Activated naive CD4-positive, alpha-beta T cell treated with anti-CD3 and anti-CD28 coated beads, Interleukin-2, amount 10 ng/mL, durations not matched to agents 7 days and 5 days (primary cell): ENCODE measurements around the gene SKA1.
"Not testable (repeated sequence)": the region's sequence is repeated elsewhere in the genome, so short reads cannot be mapped to it uniquely, and the experiment has no call there.

Experiments used
- CTCF ChIA-PET: fragments of 350-600 bp; sonication (Branson Sonifier 250); formaldehyde crosslinking; loops from one replicate; lab custom pipeline; 2021; ENCODE audit warnings: antibody characterized with exemption; lab: Charles Lee
- DNase-seq: peaks from one replicate; pipeline ENCODE4 v3.0.0-alpha.2; 2020
- H3K27ac Mint-ChIP-seq: one replicate; pipeline ENCODE4 v1.8.0; 2021; ENCODE audit warnings: mild to moderate bottlenecking, moderate library complexity, mixed read lengths
- H3K27me3 Mint-ChIP-seq: one replicate; pipeline ENCODE4 v1.8.0; 2021; ENCODE audit warnings: mild to moderate bottlenecking, mixed read lengths
- H3K36me3 Mint-ChIP-seq: one replicate; pipeline ENCODE4 v1.8.0; 2021; ENCODE audit warnings: mixed read lengths
- H3K4me1 Mint-ChIP-seq: one replicate; pipeline ENCODE4 v1.8.0; 2021; ENCODE audit warnings: mixed read lengths
- H3K4me3 Mint-ChIP-seq: one replicate; pipeline ENCODE4 v1.8.0; 2021; ENCODE audit warnings: mild to moderate bottlenecking, moderate library complexity, mixed read lengths
- H3K9me3 Mint-ChIP-seq: one replicate; pipeline ENCODE4 v1.8.0; 2021; ENCODE audit warnings: mixed read lengths

SKA1 gene

DNA sequence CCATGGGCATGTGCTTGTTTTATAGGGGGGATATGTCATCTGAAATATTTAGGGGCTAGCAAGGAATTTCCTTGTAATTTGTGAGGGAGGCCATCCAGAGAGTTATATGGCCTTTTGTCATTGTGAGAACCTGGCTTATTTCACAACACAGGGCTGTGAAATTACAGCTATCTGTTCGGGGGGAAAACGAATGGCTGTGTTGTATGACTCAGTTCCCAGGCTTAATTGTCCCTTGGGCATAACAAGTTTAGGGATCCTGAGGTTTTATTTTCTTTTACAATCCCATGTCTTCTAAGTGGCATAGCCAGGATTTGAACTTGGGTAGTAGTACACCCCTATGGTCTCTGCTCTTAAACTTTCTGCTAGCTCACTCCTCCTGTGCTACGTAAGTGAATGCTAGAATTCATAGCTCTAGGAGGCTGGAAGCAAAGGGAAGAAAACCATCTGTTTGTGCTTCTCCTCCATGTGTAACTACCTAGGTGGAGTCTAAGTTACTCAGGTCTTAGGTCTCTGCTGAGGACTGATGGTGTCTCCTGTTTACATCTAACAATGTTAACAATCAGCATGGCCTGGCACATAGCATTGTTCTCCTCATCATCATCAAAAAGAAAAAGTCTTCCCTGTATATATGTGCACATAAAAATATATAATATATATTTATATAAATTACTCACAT is 53.8 kb downstream of the SKA1 start:
- H3K27ac Mint-ChIP-seq = no peak overlapping the region
- H3K36me3 Mint-ChIP-seq = no peaks in the 10 kb centered on the region
- DNase-seq = no peak
- peaks cover 23% of the 10 kb centered on the region for H3K27me3 Mint-ChIP-seq
- H3K4me3 Mint-ChIP-seq = no peak overlapping the region
- CTCF ChIA-PET = interaction anchor here (0.6 to 2.1 kb wide), 17 partner anchors 8 to 418 kb away, joined by 3 to 13 read pairs (median 4); no protein-coding TSS in a partner anchor
- H3K4me1 Mint-ChIP-seq = no peaks in the 10 kb centered on the region
- H3K9me3 Mint-ChIP-seq = no peaks in the 10 kb centered on the region

DNA sequence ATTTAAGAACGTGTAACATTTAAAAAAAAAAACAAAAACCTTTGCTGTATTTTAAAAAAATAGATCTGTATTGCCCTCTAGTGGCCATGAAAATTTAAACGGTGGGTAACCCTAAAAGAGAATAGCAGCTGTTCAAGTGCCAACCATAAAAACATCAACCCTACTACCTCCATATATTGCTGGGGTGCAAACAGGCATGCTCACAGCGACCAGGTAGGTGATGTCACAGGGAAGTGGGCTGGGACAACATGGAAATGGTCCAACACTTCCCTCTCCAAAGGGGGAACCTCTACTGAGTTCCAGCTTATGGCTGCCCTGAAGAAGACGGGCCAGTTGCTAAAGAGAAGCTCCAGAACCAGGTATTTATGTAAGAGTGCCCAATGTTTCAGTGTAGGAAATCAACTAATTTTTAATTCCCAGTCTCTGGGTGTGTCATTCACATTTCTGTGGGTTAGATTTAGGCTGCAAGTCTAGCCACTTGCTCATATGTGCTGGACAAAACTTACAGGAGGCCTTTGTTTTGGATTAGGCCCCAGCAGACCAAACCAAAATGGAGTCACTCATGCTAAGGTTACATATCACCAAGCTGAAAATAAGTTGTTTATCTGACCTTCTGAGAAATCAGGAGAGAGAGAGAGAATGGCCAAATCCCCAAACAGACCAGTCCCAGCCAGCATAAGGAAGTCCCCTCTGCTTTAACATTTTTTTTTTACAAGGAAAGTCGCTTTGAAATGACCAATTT is 54.5 kb downstream of the SKA1 start:
- Mint-ChIP-seq H3K27me3 (peaks cover 23% of the 10 kb centered on the region), H3K9me3 (no peaks in the 10 kb centered on the region), H3K27ac (no peak overlapping the region), H3K4me1 (no peaks in the 10 kb centered on the region), H3K4me3 (no peak overlapping the region), H3K36me3 (no peaks in the 10 kb centered on the region)
- no peak for DNase-seq
- CTCF ChIA-PET = interaction anchor here (0.6 to 1.8 kb wide), 15 partner anchors 9 to 419 kb away, joined by 3 to 13 read pairs (median 4); no protein-coding TSS in a partner anchor

DNA sequence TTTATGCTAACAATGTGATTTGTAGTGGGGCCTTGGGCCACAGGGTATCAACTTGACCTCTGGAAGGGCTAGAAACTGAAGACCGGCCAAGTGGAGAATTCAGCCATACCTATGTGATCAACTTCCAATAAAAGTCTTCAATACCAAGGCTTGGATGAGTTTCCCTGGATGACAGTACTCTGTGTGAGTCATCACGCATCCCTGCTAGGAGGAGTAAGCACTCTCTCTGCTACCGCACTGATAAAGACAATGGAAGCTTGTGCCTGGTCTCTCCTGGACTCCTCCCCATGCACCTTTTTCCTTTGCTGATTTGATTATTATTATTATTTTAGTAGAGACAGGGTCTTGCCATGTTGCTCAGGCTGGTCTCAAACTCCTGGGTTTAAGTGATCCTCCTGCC is 58.1 kb downstream of the SKA1 start:
- no peak overlapping the region for H3K4me3 Mint-ChIP-seq
- no peaks in the 10 kb centered on the region for H3K36me3 Mint-ChIP-seq
- CTCF ChIA-PET = no interaction called here
- no peaks in the 10 kb centered on the region for H3K4me1 Mint-ChIP-seq
- H3K9me3 Mint-ChIP-seq = no peaks in the 10 kb centered on the region
- peaks cover 7% of the 10 kb centered on the region for H3K27me3 Mint-ChIP-seq
- H3K27ac Mint-ChIP-seq = no peak overlapping the region
- no peak for DNase-seq

DNA sequence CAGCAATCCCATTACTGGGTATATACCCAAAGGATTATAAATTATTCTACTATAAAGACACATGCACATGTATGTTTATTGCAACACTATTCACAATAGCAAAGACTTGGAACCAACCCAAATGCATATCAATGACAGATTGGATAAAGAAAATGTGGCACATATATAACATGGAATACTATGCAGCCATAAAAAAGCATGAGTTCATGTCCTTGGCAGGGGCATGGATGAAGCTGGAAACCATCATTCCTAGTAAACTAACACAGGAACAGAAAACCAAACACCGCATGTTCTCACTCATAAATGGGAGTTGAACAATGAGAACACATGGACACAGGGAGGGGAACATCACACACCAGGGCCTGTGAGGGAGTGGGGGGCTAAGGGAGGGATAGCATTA is 61.9 kb downstream of the SKA1 start:
- H3K27me3 Mint-ChIP-seq, H3K36me3 Mint-ChIP-seq, H3K4me3 Mint-ChIP-seq, H3K27ac Mint-ChIP-seq, CTCF ChIA-PET, DNase-seq, H3K9me3 Mint-ChIP-seq, H3K4me1 Mint-ChIP-seq: not testable (repeated sequence)

DNA sequence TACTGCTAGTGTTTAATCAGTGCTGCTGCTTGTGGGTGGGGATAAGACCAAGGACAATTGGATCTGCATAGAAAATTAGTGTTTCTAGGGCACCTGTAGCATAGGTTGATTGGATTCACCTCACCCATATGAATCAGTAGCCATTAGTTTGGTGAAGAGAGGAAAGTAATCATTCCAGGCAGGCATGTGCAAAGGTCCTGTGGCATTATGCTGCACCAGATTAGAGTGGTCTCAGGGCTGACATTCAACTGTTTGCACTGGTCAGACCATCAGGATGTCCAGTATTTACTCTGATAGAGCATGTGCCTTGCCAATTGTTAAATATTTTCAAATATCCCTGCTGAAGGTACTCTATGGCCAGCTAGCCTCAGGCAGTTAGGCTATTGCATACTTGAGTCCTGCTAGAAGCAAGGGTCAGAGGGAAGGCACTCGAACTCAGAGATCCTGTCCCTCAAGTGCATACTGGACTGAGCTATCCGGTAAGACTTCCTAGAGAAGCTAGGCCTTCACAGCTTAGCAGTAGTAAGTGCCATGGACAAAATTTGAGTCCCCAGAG is 64.7 kb downstream of the SKA1 start:
- no peaks in the 10 kb centered on the region for H3K27me3 Mint-ChIP-seq
- no peaks in the 10 kb centered on the region for H3K4me1 Mint-ChIP-seq
- no peaks in the 10 kb centered on the region for H3K9me3 Mint-ChIP-seq
- no peak overlapping the region for H3K27ac Mint-ChIP-seq
- CTCF ChIA-PET = no interaction called here
- no peaks in the 10 kb centered on the region for H3K36me3 Mint-ChIP-seq
- no peak overlapping the region for H3K4me3 Mint-ChIP-seq
- DNase-seq = no peak

DNA sequence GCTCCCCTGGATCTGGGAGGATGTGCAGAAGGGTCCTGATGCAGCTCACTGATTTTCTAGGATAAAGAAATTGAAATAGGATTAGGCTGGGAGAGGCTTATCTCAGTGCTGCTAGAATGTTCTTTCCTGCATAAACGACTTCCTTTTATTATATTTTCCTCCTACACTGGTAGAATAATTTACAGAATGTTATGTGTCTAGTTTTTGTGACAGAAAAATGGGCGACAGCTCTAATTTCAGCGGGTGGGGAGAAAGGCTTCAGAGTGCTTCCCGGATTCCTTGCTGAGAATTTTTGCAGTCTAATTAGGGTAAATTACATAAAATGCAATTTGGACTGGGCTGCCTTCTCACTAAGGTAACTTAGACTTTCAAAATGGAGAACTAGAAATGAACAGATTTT is 66.2 kb downstream of the SKA1 start:
- Mint-ChIP-seq H3K36me3 (no peaks in the 10 kb centered on the region), H3K4me3 (no peak overlapping the region), H3K27ac (no peak overlapping the region), H3K4me1 (no peaks in the 10 kb centered on the region), H3K9me3 (peaks cover 2% of the 10 kb centered on the region), H3K27me3 (peaks cover 7% of the 10 kb centered on the region)
- DNase-seq = no peak
- CTCF ChIA-PET = interaction anchor here (1.3 to 1.7 kb wide), 2 partner anchors 11 to 13 kb away, joined by 3 to 6 read pairs; no protein-coding TSS in a partner anchor

DNA sequence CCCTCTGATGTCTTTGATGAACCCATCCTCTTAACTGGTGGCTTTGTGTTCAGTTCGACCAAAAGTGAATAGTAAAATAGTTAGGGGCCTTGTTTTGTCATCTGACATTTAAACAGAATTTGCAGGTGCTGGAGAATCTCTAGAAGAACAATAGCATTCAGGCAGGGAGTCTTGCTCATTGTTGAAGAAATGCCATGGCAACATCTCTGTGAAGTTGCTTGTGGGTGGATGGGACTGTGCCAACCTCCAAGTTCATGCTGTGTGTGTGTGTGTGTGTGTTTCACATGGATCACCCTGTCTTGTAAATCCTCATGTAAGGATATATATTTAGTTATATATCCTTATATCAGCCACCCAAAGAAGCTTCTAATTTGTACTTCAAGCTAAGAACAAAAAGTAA is 66.7 kb downstream of the SKA1 start:
- no peak for DNase-seq
- H3K4me3 Mint-ChIP-seq = no peak overlapping the region
- H3K9me3 Mint-ChIP-seq = peaks cover 2% of the 10 kb centered on the region
- no peaks in the 10 kb centered on the region for H3K36me3 Mint-ChIP-seq
- peaks cover 7% of the 10 kb centered on the region for H3K27me3 Mint-ChIP-seq
- no peaks in the 10 kb centered on the region for H3K4me1 Mint-ChIP-seq
- CTCF ChIA-PET = interaction anchor here (1.3 to 1.7 kb wide), 2 partner anchors 12 to 13 kb away, joined by 3 to 6 read pairs; no protein-coding TSS in a partner anchor
- H3K27ac Mint-ChIP-seq = no peak overlapping the region
